Endothelial cell (in vitro differentiated cells): Measurements from ENCODE around the gene HOXB3. TPM values are rescaled to one million over a fixed set of nuclear protein-coding genes. Genes with fewer than 3 reads are reported as not detected.
"Not testable (repeated sequence)": the region's sequence is repeated elsewhere in the genome, so short reads cannot be mapped to it uniquely, and the experiment has no call there.

Experiments
- DNase-seq: peaks from one replicate; pipeline ENCODE4 v3.0.0; 2021; ENCODE audit warnings: low spot score
- H3K27ac Mint-ChIP-seq: one replicate; pipeline ENCODE4 v1.8.0; 2021; ENCODE audit warnings: mixed read lengths, inconsistent platforms; ENCODE audit not compliant: unreplicated experiment
- H3K27me3 Mint-ChIP-seq: one replicate; pipeline ENCODE4 v1.8.0; 2021; ENCODE audit warnings: mild to moderate bottlenecking, moderate library complexity, mixed read lengths, inconsistent platforms; ENCODE audit not compliant: unreplicated experiment
- H3K36me3 Mint-ChIP-seq: one replicate; pipeline ENCODE4 v1.8.0; 2021; ENCODE audit warnings: mild to moderate bottlenecking, low read depth, mixed read lengths, inconsistent platforms; ENCODE audit not compliant: unreplicated experiment
- H3K4me1 Mint-ChIP-seq: one replicate; pipeline ENCODE4 v1.8.0; 2021; ENCODE audit warnings: mild to moderate bottlenecking, mixed read lengths, inconsistent platforms; ENCODE audit not compliant: unreplicated experiment
- H3K4me3 Mint-ChIP-seq: one replicate; pipeline ENCODE4 v1.8.0; 2021; ENCODE audit warnings: mild to moderate bottlenecking, mixed read lengths, inconsistent platforms; ENCODE audit not compliant: unreplicated experiment
- H3K9me3 Mint-ChIP-seq: one replicate; pipeline ENCODE4 v1.8.0; 2021; ENCODE audit warnings: mixed read lengths, inconsistent platforms; ENCODE audit not compliant: unreplicated experiment
- CTCF ChIP-seq: fragments of 200-600 bp; sonication (generic); IDR thresholded peaks from one replicate; pipeline ENCODE4 v1.5.0; 2021; ENCODE audit warnings: antibody characterized with exemption; ENCODE audit not compliant: unreplicated experiment
- total RNA-seq: library from RNA; stranded (reverse); fragmentation: NEBNext Ultra II Directional; extraction: Animal tissue kit (Norgen Biotek cat#: 25700); gene quantifications from one replicate; pipeline ENCODE4 v1.2.1, GENCODE V29; 2021; ENCODE audit not compliant: unreplicated experiment

HOXB3 gene
- total RNA-seq, 1 donor from 2014 or later, result 17.7 TPM

GRCh38 chr17:48513666-48514455 is 76.2 kb downstream of the HOXB3 start:
- Mint-ChIP-seq H3K4me3 (no peak overlapping the region), H3K4me1 (no peaks in the 10 kb centered on the region), H3K36me3 (no peaks in the 10 kb centered on the region), H3K27ac (no peak overlapping the region), H3K9me3 (no peaks in the 10 kb centered on the region), H3K27me3 (no peaks in the 10 kb centered on the region)
- TF ChIP-seq CTCF, result no peak
- no peak for DNase-seq

- no peak overlapping the region for H3K4me3 Mint-ChIP-seq
- TF ChIP-seq CTCF, result no peak
- no peaks in the 10 kb centered on the region for H3K36me3 Mint-ChIP-seq
- no peaks in the 10 kb centered on the region for H3K9me3 Mint-ChIP-seq
- no peaks in the 10 kb centered on the region for H3K4me1 Mint-ChIP-seq
- H3K27me3 Mint-ChIP-seq, result no peaks in the 10 kb centered on the region
- no peak overlapping the region for H3K27ac Mint-ChIP-seq
- DNase-seq, result no peak
Observed at GRCh38 chr17:48513097-48513496, 76.9 kb downstream of the HOXB3 start.

GRCh38 chr17:48510761-48511604 is 79.1 kb downstream of the HOXB3 start:
- Mint-ChIP-seq H3K36me3 (no peaks in the 10 kb centered on the region), H3K27me3 (no peaks in the 10 kb centered on the region), H3K4me3 (no peak overlapping the region), H3K9me3 (no peaks in the 10 kb centered on the region), H3K4me1 (no peaks in the 10 kb centered on the region), H3K27ac (no peak overlapping the region)
- DNase-seq, result no peak
- TF ChIP-seq CTCF, result no peak

GRCh38 chr17:48510381-48510760 is 79.7 kb downstream of the HOXB3 start:
- Mint-ChIP-seq H3K27me3 (no peaks in the 10 kb centered on the region), H3K9me3 (no peaks in the 10 kb centered on the region), H3K36me3 (no peaks in the 10 kb centered on the region), H3K27ac (no peak overlapping the region), H3K4me3 (no peak overlapping the region), H3K4me1 (no peaks in the 10 kb centered on the region)
- no peak for DNase-seq
- TF ChIP-seq CTCF, result no peak

- not testable (repeated sequence) for H3K27me3 Mint-ChIP-seq, H3K9me3 Mint-ChIP-seq, H3K4me1 Mint-ChIP-seq, H3K4me3 Mint-ChIP-seq, H3K36me3 Mint-ChIP-seq, DNase-seq, H3K27ac Mint-ChIP-seq
Observed at GRCh38 chr17:48509708-48510107, 80.3 kb downstream of the HOXB3 start.
